ENCODE results near the gene ACTMAP. TPM values are rescaled to one million over a fixed set of nuclear protein-coding genes. Genes with fewer than 3 reads are reported as not detected.
"Not testable (repeated sequence)": the region's sequence is repeated elsewhere in the genome, so short reads cannot be mapped to it uniquely, and the experiment has no call there.

ACTMAP gene
- total RNA-seq, 1 donor from 2014 or later = 2.2 TPM

DNA sequence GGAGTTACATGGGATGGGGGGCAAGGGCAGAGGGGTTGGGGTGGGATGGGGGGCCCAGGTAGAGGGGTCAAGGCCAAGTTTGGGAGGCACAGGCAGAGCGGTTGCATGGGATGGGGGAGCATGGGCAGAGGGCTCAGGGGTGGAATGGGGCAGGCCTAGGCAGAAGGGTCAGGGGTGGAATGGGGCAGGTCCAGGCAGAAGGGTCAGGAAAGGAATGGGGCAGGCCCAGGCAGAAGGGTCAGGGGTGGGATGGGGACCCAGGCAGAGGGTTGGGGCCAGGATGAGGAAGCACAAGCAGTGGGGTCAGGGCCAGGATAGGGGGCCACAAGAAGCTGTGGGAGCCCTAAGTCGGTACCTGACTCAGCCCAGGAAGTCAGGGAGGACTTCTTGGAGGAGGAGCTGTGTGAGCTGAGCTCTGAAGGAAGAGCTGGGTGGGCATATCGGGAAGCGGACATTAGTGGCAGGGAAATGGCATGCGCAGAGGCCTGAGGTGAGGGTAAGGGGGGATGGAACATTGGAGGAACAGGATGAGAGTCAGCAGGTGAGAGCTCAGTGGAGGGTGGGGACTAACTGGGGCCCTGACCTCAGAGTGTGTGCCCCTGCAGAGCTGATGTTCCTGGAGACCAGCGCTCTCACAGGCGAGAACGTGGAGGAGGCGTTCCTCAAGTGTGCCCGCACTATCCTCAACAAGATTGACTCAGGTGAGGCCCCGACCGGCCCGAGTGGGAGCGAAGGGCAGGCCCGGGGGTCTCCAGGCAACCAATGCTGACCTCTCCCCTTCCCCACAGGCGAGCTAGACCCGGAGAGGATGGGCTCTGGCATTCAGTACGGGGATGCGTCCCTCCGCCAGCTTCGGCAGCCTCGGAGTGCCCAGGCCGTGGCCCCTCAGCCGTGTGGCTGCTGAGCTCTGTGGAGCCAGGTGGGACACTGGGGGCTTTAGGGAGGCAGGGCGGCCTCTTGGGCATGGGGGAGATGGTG, 36.1 kb upstream of the ACTMAP start:
- Histone ChIP-seq H3K36me3 (peaks cover 0 to 6% of the 10 kb centered on the region in 2 donors), H3K4me3 (no peak overlapping the region), H3K27me3 (no peaks in the 10 kb centered on the region), H3K9me3 (no peaks in the 10 kb centered on the region), H3K27ac (no peak overlapping the region), H3K4me1 (no peaks in the 10 kb centered on the region)
- TF ChIP-seq, protein P1, sequence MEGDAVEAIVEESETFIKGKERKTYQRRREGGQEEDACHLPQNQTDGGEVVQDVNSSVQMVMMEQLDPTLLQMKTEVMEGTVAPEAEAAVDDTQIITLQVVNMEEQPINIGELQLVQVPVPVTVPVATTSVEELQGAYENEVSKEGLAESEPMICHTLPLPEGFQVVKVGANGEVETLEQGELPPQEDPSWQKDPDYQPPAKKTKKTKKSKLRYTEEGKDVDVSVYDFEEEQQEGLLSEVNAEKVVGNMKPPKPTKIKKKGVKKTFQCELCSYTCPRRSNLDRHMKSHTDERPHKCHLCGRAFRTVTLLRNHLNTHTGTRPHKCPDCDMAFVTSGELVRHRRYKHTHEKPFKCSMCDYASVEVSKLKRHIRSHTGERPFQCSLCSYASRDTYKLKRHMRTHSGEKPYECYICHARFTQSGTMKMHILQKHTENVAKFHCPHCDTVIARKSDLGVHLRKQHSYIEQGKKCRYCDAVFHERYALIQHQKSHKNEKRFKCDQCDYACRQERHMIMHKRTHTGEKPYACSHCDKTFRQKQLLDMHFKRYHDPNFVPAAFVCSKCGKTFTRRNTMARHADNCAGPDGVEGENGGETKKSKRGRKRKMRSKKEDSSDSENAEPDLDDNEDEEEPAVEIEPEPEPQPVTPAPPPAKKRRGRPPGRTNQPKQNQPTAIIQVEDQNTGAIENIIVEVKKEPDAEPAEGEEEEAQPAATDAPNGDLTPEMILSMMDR (IDR thresholded peaks at IDR 0.05) = no peak
- TF ChIP-seq POLR2AphosphoS5 (IDR thresholded peaks at IDR 0.05; ENCODE audit: insufficient read depth in 1 of 2, low read depth in 1 of 2) (no peak), POLR2A (IDR thresholded peaks at IDR 0.05) (no peak)
- intact Hi-C loops (cut with DNase I) = no loop called here
- DNase-seq (ENCODE audit: extremely low spot score in 2 of 2) = no peak

DNA sequence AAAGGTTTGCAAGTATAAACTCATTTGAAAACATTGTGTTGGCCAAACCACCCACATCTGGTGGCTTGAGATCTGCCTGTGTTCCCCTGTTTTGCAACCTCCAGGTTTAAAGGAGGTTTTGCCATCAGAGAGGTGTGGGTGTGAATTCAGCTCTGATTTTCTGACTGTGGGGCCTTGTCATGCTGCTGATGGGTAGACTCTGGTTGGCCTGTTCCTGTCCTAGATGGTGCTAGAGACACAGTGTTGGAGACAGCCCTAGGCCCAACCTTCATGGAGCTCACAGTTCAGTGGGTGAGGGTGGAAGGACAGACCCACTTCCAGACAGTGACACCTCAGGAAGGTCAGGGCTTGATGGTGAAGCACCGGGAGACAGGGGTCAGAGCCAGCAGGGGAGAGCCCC, 35.2 kb upstream of the ACTMAP start:
- H3K9me3 ChIP-seq = no peaks in the 10 kb centered on the region
- no peak for TF ChIP-seq POLR2A (IDR thresholded peaks at IDR 0.05)
- no peak for TF ChIP-seq POLR2AphosphoS5 (IDR thresholded peaks at IDR 0.05; ENCODE audit: insufficient read depth in 1 of 2, low read depth in 1 of 2)
- TF ChIP-seq, protein P1 (IDR thresholded peaks at IDR 0.05) = no peak
- H3K4me1 ChIP-seq = no peaks in the 10 kb centered on the region
- no peak overlapping the region for H3K27ac ChIP-seq
- intact Hi-C loops (cut with DNase I) = no loop called here
- H3K4me3 ChIP-seq = no peak overlapping the region
- H3K27me3 ChIP-seq = no peaks in the 10 kb centered on the region
- no peak for DNase-seq (ENCODE audit: extremely low spot score in 2 of 2)
- peaks cover 0 to 6% of the 10 kb centered on the region in 2 donors for H3K36me3 ChIP-seq

DNA sequence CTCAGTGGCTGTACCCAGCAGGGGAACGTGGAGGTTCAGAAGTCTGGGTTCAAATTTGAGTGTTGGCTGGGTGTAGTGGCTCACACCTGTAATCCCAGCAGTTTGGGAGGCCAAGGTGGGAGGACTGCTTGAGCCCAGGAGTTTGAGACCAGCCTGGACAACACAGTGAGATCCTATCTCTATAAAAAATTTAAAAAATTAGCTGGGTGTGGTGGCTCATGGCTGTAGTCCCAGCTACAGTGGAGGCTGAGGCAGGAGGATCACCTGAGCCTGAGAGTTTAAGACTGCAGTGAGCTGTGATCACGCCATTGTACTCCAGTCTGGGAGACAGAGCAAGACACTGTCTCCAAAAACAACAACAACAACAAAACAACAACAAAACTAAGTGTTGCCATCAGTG, 33.9 kb upstream of the ACTMAP start:
- H3K36me3 ChIP-seq; intact Hi-C loops (cut with DNase I); DNase-seq (ENCODE audit: extremely low spot score in 2 of 2): not testable (repeated sequence)

DNA sequence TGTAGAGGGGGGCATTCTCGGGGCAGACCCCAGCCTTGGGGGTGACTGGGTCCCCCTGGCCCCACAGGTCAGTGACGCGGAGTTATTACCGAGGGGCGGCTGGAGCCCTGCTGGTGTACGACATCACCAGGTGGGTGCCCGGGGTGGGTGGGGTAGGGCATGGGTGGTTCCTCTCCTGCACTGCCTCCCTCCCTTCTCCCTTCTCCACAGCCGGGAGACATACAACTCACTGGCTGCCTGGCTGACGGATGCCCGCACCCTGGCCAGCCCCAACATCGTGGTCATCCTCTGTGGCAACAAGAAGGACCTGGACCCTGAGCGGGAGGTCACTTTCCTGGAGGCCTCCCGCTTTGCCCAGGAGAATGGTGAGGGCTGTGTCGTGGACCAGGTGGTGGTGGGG, 33.4 kb upstream of the ACTMAP start:
- Histone ChIP-seq H3K27ac (no peak overlapping the region), H3K27me3 (no peaks in the 10 kb centered on the region), H3K4me3 (no peak overlapping the region), H3K4me1 (peaks cover 5% of the 10 kb centered on the region), H3K36me3 (peaks cover 0 to 6% of the 10 kb centered on the region in 2 donors), H3K9me3 (no peaks in the 10 kb centered on the region)
- DNase-seq (ENCODE audit: extremely low spot score in 2 of 2) = no peak
- intact Hi-C loops (cut with DNase I) = no loop called here
- TF ChIP-seq, protein P1 (IDR thresholded peaks at IDR 0.05) = no peak
- TF ChIP-seq POLR2A (IDR thresholded peaks at IDR 0.05) (no peak), POLR2AphosphoS5 (IDR thresholded peaks at IDR 0.05; ENCODE audit: insufficient read depth in 1 of 2, low read depth in 1 of 2) (no peak)

More for the DNA sequence above, 33.9 kb upstream of the ACTMAP start:
- not testable (repeated sequence) for H3K27me3 ChIP-seq, H3K9me3 ChIP-seq, H3K4me1 ChIP-seq, H3K27ac ChIP-seq, H3K4me3 ChIP-seq

DNA sequence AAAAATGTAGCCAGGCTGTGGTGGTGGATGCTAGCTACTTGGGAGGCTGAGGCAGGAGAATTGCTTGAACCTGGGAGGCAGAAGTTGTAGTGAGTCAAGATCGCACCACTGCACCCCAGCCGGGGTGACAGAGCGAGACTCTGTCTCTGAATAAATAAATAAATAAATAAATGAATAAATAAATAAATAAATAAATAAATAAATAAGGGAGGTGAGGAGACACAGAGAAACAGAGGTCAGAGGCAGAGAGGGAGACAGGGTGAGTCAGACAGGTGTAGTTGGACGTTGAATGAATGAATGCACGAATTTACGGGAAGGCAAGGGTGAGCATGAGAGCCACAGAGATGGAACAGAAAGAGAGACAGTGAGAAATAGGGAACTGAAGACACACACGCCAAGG, 30.9 kb upstream of the ACTMAP start:
- Histone ChIP-seq H3K36me3 (peaks cover 0 to 3% of the 10 kb centered on the region in 2 donors), H3K9me3 (no peaks in the 10 kb centered on the region), H3K27me3 (no peaks in the 10 kb centered on the region), H3K27ac (no peak overlapping the region), H3K4me1 (peaks cover 15% of the 10 kb centered on the region), H3K4me3 (no peak overlapping the region)
- TF ChIP-seq POLR2A (IDR thresholded peaks at IDR 0.05) (no peak), POLR2AphosphoS5 (IDR thresholded peaks at IDR 0.05; ENCODE audit: insufficient read depth in 1 of 2, low read depth in 1 of 2) (no peak)
- TF ChIP-seq, protein P1 (IDR thresholded peaks at IDR 0.05) = no peak
- intact Hi-C loops (cut with DNase I) = no loop called here
- no peak for DNase-seq (ENCODE audit: extremely low spot score in 2 of 2)

All from vagina (tissue), 2 donors.